ENCODE results near the gene NLRP11.

Gene NLRP11

GRCh38 chr19:55831846-55832245, at the start of gene NLRP11:
TSS of gene NLRP11 (minus strand) at chr19:55831999. CDS start at chr19:55818174, 13,825 bp downstream.
- Histone ChIP-seq H3K4me3 (no peak within 1 kb of the TSS), H3K27ac (no peak within 1 kb of the TSS), H3K27me3 (no peaks in the 10 kb centered on the region), H3K36me3 (no peaks in the 10 kb centered on the region), H3K4me1 (no peaks in the 10 kb centered on the region), H3K9me3 (no peaks in the 10 kb centered on the region)
- intact Hi-C loops (cut with DNase I; ENCODE audit: low total_unique reads): no loop called here
- TF ChIP-seq CTCF (IDR thresholded peaks at IDR 0.05): no peak
- no peak for DNase-seq

GRCh38 chr19:55877211-55877610, 45.4 kb upstream of the NLRP11 start:
- Histone ChIP-seq H3K4me1 (no peaks in the 10 kb centered on the region), H3K27ac (no peak overlapping the region), H3K36me3 (no peaks in the 10 kb centered on the region), H3K27me3 (no peaks in the 10 kb centered on the region), H3K9me3 (peaks cover 0 to 8% (median 3%) of the 10 kb centered on the region in 3 donors), H3K4me3 (no peak overlapping the region)
- intact Hi-C loops (cut with DNase I; ENCODE audit: low total_unique reads): no loop called here
- TF ChIP-seq CTCF (IDR thresholded peaks at IDR 0.05): no peak
- no peak for DNase-seq

- H3K9me3 ChIP-seq: no peaks in the 10 kb centered on the region
- no peaks in the 10 kb centered on the region for H3K4me1 ChIP-seq
- H3K4me3 ChIP-seq: no peak overlapping the region
- H3K27ac ChIP-seq: no peak overlapping the region
- intact Hi-C loops (cut with DNase I; ENCODE audit: low total_unique reads): no loop called here
- TF ChIP-seq CTCF (IDR thresholded peaks at IDR 0.05): no peak
- H3K36me3 ChIP-seq: no peaks in the 10 kb centered on the region
- no peak for DNase-seq
- H3K27me3 ChIP-seq: no peaks in the 10 kb centered on the region
Measured at GRCh38 chr19:55870736-55871135, 38.9 kb upstream of the NLRP11 start.

- no peak for DNase-seq
- Histone ChIP-seq H3K4me3 (no peak overlapping the region), H3K27ac (no peak overlapping the region), H3K36me3 (no peaks in the 10 kb centered on the region), H3K9me3 (no peaks in the 10 kb centered on the region), H3K27me3 (no peaks in the 10 kb centered on the region), H3K4me1 (no peaks in the 10 kb centered on the region)
- no peak for TF ChIP-seq CTCF (IDR thresholded peaks at IDR 0.05)
- intact Hi-C loops (cut with DNase I; ENCODE audit: low total_unique reads): loop anchor here (5.0 kb wide), 1 partner anchor 1580 kb away; no protein-coding TSS in a partner anchor
Measured at GRCh38 chr19:55867101-55867500, 35.3 kb upstream of the NLRP11 start.

GRCh38 chr19:55866521-55866920, 34.7 kb upstream of the NLRP11 start:
- Histone ChIP-seq H3K9me3 (no peaks in the 10 kb centered on the region), H3K27me3 (no peaks in the 10 kb centered on the region)
- intact Hi-C loops (cut with DNase I; ENCODE audit: low total_unique reads): loop anchor here (5.0 kb wide), 1 partner anchor 1581 kb away; no protein-coding TSS in a partner anchor

More at GRCh38 chr19:55866521-55866920, 34.7 kb upstream of the NLRP11 start:
- H3K36me3 ChIP-seq: no peaks in the 10 kb centered on the region
- H3K4me1 ChIP-seq: no peaks in the 10 kb centered on the region
- no peak overlapping the region for H3K27ac ChIP-seq
- TF ChIP-seq CTCF (IDR thresholded peaks at IDR 0.05): no peak
- DNase-seq: no peak
- no peak overlapping the region for H3K4me3 ChIP-seq

Measured in tibial artery (tissue), 4 donors.